AG09309 (cell line): ENCODE measurements around the gene TEX14.
"Not testable (repeated sequence)": the region's sequence is repeated elsewhere in the genome, so short reads cannot be mapped to it uniquely, and the experiment has no call there.

ENCODE experiments used
- DNase-seq: peaks from one replicate; pipeline ENCODE4 v3.0.0-alpha.2; 2010; ENCODE audit warnings: low read depth
- H3K4me3 ChIP-seq: 2 replicates; pipeline ENCODE4 v1.5.1; 2011; ENCODE audit warnings: mild to moderate bottlenecking, low read depth, low read length, moderate library complexity; ENCODE audit not compliant: control insufficient read depth
- CTCF ChIP-seq: IDR thresholded peaks from 2 replicates; pipeline ENCODE4 v1.5.1; 2011; ENCODE audit warnings: mild to moderate bottlenecking, low read depth, low read length, inconsistent platforms; ENCODE audit not compliant: insufficient read depth, control insufficient read depth; ENCODE audit errors: missing control alignments

Gene TEX14

DNA sequence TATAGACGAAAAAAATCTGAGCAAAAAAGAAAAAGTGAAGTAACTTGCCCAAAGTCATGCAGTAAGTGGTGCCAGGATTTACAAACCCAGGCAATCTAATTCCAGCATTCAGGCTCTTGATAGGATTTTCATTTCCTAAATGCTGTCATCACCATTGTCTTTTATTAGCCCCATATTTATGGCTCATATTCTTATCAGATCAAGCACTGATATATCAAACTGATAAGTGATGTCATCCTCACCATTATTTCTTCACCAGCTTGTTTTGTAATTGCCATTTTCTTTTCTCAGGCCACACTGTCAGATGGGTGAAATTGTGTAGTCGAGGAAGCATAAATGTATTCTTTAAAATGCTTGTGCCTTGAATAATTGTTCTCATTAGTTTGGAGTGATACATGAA is 1.9 kb upstream of the TEX14 start:
- TF ChIP-seq CTCF: no peak
- DNase-seq: no peak
- H3K4me3 ChIP-seq: no peak overlapping the region

- DNase-seq: no peak
- TF ChIP-seq CTCF: no peak
- H3K4me3 ChIP-seq: peak overlapping the region; percentile 59
Measured at GRCh38 chr17:58693208-58693607, 1.4 kb upstream of the TEX14 start.

DNA sequence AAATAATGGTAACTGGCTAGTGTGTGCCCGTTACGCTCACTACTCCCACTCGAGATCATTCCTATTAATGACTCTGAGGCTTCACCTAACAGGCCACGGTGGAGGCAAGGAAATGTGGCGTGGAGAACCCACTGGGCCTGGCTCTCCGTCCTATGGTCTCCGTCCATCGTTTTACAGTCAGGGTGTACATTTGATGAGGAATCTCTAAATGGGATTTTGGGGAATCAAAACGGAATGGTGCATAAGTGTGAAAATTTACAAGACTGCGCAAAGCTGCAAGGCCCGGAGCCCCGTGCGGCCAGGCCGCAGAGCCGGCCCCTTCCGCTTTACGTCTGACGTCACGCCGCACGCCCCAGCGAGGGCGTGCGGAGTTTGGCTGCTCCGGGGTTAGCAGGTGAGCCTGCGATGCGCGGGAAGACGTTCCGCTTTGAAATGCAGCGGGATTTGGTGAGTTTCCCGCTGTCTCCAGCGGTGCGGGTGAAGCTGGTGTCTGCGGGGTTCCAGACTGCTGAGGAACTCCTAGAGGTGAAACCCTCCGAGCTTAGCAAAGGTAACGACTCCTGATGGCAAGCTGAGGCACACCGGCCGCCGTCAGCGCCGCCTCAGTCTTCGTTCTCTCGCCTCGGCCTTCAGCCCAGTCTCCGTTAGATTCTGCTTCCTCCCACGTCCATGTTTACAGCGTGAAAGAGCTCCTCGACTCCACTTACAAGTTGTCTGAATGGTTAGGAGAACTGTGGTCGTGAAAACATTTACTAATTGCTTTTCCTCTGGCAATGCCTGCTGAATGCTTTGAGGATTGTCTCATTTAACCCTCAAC is 602 bp upstream of the TEX14 start, which contains the start of gene RAD51C:
Gene RAD51C, plus strand, starts transcription at position 364 of the 817 bp plus-strand sequence. Its CDS starts 42 bp downstream, at position 406.
- peak within 1 kb of the TSS; percentile 59 for H3K4me3 ChIP-seq
- TF ChIP-seq CTCF: no peak
- DNase-seq: peak; percentile 28

DNA sequence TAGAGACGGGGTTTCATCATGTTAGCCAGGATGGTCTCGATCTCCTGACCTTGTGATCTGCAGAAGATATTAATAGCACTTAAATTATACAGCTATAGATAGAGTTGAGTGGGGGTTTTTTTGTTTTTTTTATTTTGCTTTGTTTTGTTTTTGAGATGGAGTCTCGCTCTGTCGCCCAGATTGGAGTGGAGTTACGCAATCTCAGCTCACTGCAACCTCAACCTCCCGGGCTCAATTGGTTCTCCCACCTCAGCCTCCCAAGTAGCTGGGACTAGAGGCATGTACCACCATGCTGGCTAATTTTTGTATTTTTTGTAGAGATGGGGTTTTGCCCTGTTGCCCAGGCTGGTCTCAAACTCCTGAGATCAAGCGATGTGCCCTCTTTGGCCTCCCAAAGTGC is 1.8 kb downstream of the TEX14 start:
- not testable (repeated sequence) for DNase-seq, H3K4me3 ChIP-seq

DNA sequence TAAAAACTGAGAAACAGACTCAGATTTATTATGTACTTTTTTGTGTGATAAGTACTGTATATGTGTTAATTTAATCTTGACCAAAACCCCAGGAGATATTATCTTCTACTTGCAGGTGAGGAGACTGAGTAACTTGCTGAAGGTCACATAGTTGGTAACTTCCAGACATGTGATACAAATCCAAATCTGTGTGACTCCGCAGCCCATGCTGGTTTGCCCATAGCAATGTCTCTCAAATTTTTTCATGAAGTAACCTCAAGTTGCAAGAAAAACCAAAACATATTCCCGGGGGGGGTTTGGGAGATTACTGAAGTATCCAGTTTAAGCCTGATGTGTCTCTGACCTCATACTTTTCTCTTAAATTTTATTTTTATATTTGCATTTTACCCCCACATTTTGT is 3.3 kb downstream of the TEX14 start:
- H3K4me3 ChIP-seq: no peak overlapping the region
- TF ChIP-seq CTCF: no peak
- no peak for DNase-seq

GRCh38 chr17:58686980-58687379 is 4.9 kb downstream of the TEX14 start:
- H3K4me3 ChIP-seq: no peak overlapping the region
- DNase-seq: no peak
- no peak for TF ChIP-seq CTCF

DNA sequence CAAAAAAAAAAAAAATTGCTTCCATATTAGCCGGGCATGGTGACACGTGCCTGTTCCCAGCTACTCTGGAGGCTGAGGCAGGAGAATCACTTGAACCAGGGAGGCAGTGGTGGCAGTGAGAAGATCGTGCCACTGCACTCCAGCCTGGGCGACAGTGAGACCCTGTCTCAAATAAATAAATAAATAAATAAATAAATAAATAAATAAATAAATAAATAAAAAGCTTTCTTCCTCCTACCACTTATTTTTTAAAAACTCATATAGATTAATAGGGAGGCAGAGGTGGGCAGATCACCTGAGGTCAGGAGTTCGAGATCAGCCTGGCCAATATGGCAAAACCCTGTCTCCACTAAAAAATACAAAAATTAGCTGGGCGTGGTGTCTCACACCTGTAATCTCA is 7.4 kb downstream of the TEX14 start:
- not testable (repeated sequence) for DNase-seq, H3K4me3 ChIP-seq

DNA sequence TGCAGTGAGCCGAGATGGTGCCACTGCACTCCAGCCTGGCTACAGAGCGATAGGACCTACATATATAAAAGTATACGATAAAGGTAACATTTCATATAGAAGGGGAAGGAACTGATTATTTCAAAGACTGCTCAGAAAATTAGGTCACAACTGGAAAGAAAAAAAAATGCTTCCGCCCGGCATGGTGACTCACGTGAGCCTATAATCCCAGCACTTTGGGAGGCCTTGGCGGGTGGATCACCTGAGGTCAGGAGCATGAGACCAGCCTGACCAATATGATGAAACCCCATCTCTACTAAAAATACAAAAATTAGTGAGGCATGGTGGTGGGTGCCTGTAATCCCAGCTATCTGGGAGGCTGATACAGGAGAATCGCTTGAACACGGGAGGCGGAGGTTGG is 7.8 kb downstream of the TEX14 start:
- DNase-seq: no peak
- no peak overlapping the region for H3K4me3 ChIP-seq
- TF ChIP-seq CTCF: no peak
